GM19324 (cell line): ENCODE measurements around the gene GLRA2.

Source experiments
- ATAC-seq: cut with Tn5 transposase; IDR thresholded peaks from one replicate; pipeline ENCODE4 v1.9.1; 2021; ENCODE audit warnings: mild to moderate bottlenecking, moderate library complexity; ENCODE audit not compliant: unreplicated experiment, low FRiP score

The GLRA2 gene

GRCh38 chrX:14694611-14695010 lies 165.3 kb downstream of the GLRA2 start:
- no peak for ATAC-seq

GRCh38 chrX:14697451-14697850 lies 168.1 kb downstream of the GLRA2 start:
- ATAC-seq = peak; percentile 73

- no peak for ATAC-seq
Measured at GRCh38 chrX:14698790-14699189, 169.5 kb downstream of the GLRA2 start.

- ATAC-seq = no peak
Measured at GRCh38 chrX:14700982-14701381, 171.6 kb downstream of the GLRA2 start.

- ATAC-seq = no peak
Measured at GRCh38 chrX:14702145-14702544, 172.8 kb downstream of the GLRA2 start.

- ATAC-seq = no peak
Measured at GRCh38 chrX:14712096-14712495, 182.8 kb downstream of the GLRA2 start.

- ATAC-seq = no peak
Measured at GRCh38 chrX:14717949-14718348, 188.6 kb downstream of the GLRA2 start.

- ATAC-seq = no peak
Measured at GRCh38 chrX:14718403-14718802, 189.1 kb downstream of the GLRA2 start.

- no peak for ATAC-seq
Measured at GRCh38 chrX:14729058-14729457, 199.7 kb downstream of the GLRA2 start.

- no peak for ATAC-seq
Measured at GRCh38 chrX:14738643-14739042, 209.3 kb downstream of the GLRA2 start.

- ATAC-seq = no peak
Measured at GRCh38 chrX:14753441-14753840, 224.1 kb downstream of the GLRA2 start.

GRCh38 chrX:14758029-14758491 lies 228.7 kb downstream of the GLRA2 start:
- ATAC-seq = no peak

GRCh38 chrX:14775416-14775815 lies 246.1 kb downstream of the GLRA2 start:
- ATAC-seq = no peak

GRCh38 chrX:14776901-14777300 lies 247.6 kb downstream of the GLRA2 start:
- ATAC-seq = no peak

- no peak for ATAC-seq
Measured at GRCh38 chrX:14777525-14777924, 248.2 kb downstream of the GLRA2 start.

GRCh38 chrX:14779580-14779979 lies 250.2 kb downstream of the GLRA2 start:
- no peak for ATAC-seq
